OCI-M1 (cell line): Measurements from ENCODE around the gene SMARCA1.

Experiments used
- DNase-seq: peaks from one replicate; lab custom pipeline; 2025; lab: John Stamatoyannopoulos, UW

SMARCA1 gene

DNA sequence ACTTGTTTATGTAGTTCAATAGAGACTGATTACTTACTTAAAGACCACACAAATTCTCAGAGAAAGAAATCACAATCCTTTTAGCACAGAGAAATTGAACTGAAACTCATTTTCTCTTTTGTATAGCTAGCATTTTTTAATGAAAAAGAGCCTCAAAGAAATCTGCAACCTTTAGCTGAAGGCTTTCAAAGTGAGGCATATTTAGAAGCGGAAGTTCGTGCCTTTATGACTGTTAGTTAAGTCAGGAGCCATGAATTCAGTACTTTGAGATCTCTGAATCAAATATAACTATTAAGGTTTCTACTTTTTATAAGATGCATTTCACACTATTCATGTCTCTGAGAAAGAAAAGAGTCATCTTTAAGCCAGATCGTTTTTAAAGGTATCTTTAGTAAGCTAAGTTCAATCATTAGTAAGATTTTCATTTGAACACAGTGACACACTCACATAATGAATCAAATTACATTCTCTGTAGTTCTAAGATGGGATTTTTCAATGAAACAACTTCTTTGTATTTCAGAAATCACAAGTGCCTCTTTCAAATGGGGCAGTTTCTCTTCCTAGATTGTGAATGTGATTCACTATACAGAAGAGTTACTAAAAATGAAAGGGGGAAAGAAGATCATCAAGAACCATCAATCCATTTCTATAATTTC is 61.4 kb downstream of the SMARCA1 start:
- DNase-seq = peak; percentile 66

DNA sequence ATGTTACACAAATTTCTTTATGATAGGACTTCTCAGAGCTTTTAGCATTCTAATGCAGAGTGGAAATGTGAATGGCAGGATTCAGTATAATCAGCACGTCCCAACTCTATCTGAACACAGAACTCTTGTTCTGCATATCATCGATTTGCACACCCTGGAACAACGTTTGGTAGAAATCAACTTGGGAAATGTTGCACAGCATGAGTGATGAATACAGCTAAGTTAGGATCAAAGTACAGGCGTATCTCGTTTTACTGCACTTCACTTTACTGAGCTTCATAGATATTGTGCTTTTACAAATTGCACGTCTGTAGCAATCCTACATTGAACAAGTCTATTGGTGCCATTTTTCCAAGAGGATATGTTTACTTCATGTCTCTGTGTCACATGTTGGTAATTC is 70.8 kb downstream of the SMARCA1 start:
- no peak for DNase-seq

DNA sequence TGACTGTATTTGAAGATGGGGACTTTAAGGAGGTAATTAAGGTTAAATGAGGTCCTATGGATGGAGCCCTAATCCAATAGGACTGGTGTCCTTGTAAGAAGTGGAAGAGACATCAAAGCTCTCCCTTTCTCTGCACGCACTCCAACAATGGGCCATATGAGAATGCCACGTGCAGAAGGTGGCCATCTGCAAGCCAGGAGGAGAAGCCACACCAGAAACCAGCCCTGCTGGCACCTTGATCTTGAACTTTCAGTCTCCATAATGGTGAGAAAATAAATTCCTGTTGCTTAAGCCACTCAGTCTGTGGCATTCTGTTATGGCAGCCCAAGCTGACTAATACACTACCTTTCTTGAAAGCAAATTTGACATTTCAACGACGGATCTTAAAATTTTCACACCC is 73.2 kb downstream of the SMARCA1 start:
- DNase-seq = no peak

DNA sequence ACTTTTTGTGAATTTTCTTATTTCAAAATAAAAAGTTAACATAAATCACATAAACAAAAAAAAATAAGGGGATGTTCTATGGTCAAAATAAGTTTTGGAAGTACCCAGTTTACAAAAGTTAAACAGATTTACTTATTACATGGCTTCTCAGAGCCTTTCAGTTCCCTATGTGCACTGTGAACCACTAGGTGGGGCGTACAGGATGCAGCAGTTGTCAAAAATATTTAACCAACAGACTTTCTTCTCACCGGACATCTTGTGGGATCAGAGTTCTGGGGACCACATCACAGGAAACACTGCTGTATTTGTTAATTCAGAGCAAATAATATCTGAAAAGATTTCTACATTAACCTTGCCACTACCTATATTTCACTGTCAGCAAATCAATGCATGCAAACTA is 74.1 kb downstream of the SMARCA1 start:
- peak; percentile 0 for DNase-seq

DNA sequence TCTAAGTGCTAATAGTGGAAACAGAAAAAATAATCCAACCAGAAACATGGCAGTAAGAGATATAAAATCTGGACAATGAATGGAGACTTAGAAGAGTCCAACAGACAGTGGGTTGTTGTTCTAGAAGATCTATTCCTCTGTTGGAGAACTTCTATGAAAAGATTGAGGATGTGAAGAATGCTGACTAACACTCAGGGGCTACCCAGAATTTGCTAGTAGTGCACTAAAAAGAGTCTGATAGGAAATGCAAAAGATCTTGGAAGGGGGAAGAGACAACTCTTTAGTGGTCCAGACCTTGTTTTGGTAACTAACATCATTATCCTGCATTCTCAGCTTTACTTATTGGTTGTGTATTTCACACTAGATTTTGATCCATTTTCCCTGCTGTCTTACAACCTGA is 77.9 kb downstream of the SMARCA1 start:
- DNase-seq = no peak

DNA sequence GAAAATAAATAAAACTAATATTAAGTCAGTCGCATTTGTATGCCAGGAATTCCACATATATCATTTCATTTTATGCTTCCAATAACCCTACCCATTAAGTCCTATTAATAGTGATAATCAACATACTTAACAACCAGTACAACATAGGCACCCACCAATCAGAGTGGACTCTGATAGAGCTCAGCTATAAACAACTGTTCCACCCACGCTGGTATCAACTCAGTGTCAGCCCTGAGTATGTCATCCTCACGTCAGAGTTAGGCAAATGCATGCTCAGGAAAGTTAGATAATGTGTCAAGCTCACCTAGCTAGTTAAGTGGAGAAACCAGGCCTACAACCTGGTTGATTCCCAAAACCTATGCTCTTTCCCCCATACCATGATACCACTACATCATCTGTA is 89.3 kb downstream of the SMARCA1 start:
- DNase-seq = no peak

DNA sequence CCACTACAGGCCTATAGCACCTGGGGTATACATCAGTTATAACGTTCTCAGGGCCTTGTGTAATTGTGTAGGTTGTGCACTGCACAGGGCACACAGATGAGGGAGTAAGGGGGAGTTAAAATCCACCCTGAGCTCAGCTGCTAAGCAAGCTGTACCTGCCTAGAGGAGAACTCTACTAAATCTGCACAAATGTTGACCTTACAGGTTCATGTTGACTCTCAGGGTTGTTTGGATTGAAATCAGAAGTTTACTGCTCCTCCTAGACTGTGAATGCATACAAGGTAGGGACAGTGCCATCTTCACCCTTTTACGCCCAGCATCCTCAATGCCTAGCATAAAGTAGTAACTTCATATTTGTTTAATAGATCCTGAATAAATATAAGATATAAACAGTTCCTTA is 89.8 kb downstream of the SMARCA1 start:
- no peak for DNase-seq

DNA sequence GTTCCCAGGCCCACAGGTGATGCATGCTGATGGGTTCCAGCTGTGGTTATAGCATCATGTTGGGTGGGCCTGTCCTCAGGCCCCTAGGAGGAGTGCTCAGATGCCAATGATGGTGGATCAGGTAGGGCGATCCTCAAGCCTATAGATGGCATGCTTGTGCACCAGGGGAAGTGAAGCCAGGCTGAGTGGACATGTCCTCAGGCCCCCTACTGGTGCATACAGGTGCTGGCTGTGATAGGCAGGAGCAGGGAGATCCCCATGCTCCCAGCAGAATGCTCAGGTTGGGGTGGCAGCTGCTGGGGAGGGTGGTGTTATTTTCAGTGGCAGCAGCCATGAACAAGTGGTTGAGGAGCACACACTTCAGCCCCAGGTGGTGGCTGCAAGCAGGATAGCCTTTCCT is 96.0 kb downstream of the SMARCA1 start:
- no peak for DNase-seq

DNA sequence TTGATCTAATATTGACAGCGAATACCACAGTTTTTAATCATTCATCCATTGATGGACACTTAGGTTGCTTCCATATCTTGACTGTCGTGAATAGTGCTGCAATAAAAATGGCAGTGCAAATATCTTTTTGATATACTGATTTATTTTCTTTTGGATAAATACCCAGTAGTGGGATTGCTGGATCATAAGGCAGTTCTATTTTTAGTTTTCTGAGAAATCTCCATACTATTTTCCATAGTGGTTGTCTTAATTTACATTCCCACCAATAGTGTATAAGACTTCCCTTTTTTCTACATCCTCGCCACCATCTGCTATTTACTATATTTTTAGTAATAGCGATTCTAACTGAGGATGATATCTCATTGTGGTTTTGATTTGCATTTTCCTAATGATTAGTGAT is 100.1 kb downstream of the SMARCA1 start:
- no peak for DNase-seq

DNA sequence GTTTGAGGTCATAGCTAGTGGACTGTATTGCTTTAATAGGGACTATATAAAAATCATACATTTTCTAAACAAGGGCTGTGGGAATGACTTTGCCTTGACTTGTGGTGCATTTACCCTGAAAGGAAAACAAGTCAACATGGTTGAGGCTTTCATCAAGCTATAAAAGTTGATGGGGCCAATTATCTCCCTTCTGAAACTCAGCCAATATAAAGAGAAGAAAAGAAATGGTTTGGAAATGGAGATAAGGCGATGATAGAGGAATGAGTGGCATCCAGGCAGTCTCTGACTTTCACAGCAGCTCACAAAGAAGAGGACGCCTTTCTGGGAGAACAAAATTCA is 118.7 kb downstream of the SMARCA1 start:
- no peak for DNase-seq

DNA sequence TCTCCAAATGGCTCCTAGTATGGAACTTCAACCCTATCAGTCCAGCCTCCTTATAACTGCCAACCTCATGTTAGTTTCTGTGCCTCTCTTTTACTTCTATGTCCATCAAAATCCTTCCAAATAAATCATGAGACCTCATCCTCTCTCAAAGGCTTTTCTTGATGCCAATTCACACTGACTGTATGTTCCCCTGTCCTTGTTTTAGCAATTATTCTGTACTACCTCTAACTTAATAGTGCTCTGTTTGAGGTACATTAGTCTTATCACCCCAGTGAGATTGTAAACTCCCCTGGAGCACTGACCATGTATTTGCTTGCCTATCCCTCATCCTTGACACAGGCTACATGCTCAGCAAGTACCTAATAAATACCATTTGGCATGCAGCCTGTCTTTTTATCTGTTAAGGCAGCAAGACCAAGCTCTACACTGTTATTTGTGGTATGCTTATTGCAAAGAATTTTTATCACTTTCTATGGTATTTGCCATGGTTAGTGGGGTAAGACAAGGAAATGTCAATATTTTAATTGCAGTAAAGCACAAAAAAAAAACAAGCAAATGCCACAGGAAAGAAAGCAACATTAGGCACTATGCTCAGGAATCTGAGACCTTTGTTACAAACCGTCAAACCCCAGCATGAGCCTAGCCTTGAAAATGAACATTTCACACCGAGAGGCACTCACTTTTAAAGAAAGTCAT is 119.2 kb downstream of the SMARCA1 start:
- no peak for DNase-seq
